HL-60 (cell line): ENCODE data around the gene SLC7A1.
"Not testable (repeated sequence)": the region's sequence is repeated elsewhere in the genome, so short reads cannot be mapped to it uniquely, and the experiment has no call there.

Experiments used
- DNase-seq, 2 experiments: peaks; one replicate each; pipeline ENCODE4 v3.0.0-alpha.2; 2010 to 2020; ENCODE audit warnings: low read depth in 1 of 2, low spot score in 1 of 2
- H3K27ac ChIP-seq: fragments of 250-450 bp; sonication (Bioruptor Pico); replicated peaks from 2 replicates; pipeline ENCODE4 v1.5.1; 2020; ENCODE audit warnings: mild to moderate bottlenecking, moderate library complexity
- H3K27me3 ChIP-seq: fragments of 250-450 bp; sonication (Bioruptor Pico); 2 replicates; pipeline ENCODE4 v1.5.1; 2021; ENCODE audit warnings: mild to moderate bottlenecking, moderate library complexity; ENCODE audit not compliant: insufficient read depth, poor library complexity, severe bottlenecking
- H3K4me3 ChIP-seq: replicated peaks from 2 replicates; pipeline ENCODE4 v1.5.1; 2011; ENCODE audit warnings: mild to moderate bottlenecking, control low read depth, low read length; ENCODE audit not compliant: insufficient read depth
- GABPA ChIP-seq: IDR thresholded peaks from 2 replicates; pipeline ENCODE4 v1.6.1; 2012; ENCODE audit warnings: low read depth
- POLR2AphosphoS5 ChIP-seq: IDR thresholded peaks from 2 replicates; pipeline ENCODE4 v1.6.1; 2012; ENCODE audit warnings: low read depth
- SPI1 ChIP-seq: IDR thresholded peaks from 2 replicates; pipeline ENCODE4 v1.6.1; 2012; ENCODE audit warnings: low read depth, mild to moderate bottlenecking, borderline replicate concordance
- long read RNA-seq: library from polyadenylated mRNA; unstranded; transcript quantifications from one replicate; pipeline ENCODE4 v2.0.0, GENCODE V29; 2020
- TF ChIP-seq, protein P1 (sequence below): IDR thresholded peaks from one replicate; pipeline ENCODE4 v1.5.1; 2011; ENCODE audit warnings: low read length, control low read depth, inconsistent platforms; ENCODE audit not compliant: insufficient read depth
- TF ChIP-seq, protein P2 (sequence below): IDR thresholded peaks from 2 replicates; pipeline ENCODE4 v1.6.1; 2012; ENCODE audit warnings: low read depth; ENCODE audit not compliant: insufficient replicate concordance

The SLC7A1 gene
- long read RNA-seq, full-length matches to known transcripts: 24 of 110 reads
- long read RNA-seq, partial matches to known transcripts: 11 of 110 reads
- long read RNA-seq, other reads (novel, unspliced or antisense): 75 of 110 reads

DNA sequence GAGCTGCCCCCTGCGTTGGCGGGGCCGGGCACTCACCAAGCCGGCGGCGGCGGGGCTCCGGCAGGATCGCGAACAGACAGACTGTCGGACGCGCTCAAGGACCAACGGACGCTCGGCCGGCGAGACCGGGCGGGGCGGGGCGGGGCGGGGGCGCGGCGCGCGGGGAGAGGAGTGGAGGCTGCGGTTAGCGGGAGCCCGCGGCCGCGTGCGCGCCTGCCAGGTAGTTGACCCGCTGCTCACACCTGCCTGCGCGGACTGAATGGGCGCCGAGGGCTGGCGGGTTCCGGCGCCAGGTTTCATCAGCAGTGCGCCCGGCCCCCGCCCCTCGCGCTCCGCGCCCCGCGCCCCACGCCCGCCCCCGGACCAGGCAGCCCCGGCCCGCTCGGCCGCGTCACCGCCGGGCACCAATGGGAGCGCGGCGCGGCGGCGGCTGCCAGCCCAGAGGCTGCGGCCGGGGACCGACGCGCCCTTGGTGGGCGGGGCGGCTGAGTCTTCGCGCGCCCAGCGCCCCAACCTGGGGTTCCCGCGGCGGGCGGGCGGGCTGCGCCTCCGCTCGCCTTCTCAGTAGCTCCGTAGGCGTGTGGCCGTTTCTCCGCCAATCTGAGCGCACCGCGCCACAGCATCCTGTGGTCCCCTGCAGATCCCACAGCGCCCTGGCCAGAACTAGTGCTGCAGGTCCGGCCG, at the start of gene SLC7A1:
TSS of gene SLC7A1 (minus strand) at position 309 of the 684 bp plus-strand sequence. CDS start 59,500 bp downstream, outside the sequence.
- no peaks in the 10 kb centered on the region for H3K27me3 ChIP-seq
- peak within 1 kb of the TSS; percentile 96 for H3K27ac ChIP-seq
- peak within 1 kb of the TSS; percentile 86 for H3K4me3 ChIP-seq
- TF ChIP-seq POLR2AphosphoS5 (no peak), SPI1 (no peak), GABPA (no peak)
- TF ChIP-seq, protein P1, sequence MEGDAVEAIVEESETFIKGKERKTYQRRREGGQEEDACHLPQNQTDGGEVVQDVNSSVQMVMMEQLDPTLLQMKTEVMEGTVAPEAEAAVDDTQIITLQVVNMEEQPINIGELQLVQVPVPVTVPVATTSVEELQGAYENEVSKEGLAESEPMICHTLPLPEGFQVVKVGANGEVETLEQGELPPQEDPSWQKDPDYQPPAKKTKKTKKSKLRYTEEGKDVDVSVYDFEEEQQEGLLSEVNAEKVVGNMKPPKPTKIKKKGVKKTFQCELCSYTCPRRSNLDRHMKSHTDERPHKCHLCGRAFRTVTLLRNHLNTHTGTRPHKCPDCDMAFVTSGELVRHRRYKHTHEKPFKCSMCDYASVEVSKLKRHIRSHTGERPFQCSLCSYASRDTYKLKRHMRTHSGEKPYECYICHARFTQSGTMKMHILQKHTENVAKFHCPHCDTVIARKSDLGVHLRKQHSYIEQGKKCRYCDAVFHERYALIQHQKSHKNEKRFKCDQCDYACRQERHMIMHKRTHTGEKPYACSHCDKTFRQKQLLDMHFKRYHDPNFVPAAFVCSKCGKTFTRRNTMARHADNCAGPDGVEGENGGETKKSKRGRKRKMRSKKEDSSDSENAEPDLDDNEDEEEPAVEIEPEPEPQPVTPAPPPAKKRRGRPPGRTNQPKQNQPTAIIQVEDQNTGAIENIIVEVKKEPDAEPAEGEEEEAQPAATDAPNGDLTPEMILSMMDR: no peak
- TF ChIP-seq, protein P2, sequence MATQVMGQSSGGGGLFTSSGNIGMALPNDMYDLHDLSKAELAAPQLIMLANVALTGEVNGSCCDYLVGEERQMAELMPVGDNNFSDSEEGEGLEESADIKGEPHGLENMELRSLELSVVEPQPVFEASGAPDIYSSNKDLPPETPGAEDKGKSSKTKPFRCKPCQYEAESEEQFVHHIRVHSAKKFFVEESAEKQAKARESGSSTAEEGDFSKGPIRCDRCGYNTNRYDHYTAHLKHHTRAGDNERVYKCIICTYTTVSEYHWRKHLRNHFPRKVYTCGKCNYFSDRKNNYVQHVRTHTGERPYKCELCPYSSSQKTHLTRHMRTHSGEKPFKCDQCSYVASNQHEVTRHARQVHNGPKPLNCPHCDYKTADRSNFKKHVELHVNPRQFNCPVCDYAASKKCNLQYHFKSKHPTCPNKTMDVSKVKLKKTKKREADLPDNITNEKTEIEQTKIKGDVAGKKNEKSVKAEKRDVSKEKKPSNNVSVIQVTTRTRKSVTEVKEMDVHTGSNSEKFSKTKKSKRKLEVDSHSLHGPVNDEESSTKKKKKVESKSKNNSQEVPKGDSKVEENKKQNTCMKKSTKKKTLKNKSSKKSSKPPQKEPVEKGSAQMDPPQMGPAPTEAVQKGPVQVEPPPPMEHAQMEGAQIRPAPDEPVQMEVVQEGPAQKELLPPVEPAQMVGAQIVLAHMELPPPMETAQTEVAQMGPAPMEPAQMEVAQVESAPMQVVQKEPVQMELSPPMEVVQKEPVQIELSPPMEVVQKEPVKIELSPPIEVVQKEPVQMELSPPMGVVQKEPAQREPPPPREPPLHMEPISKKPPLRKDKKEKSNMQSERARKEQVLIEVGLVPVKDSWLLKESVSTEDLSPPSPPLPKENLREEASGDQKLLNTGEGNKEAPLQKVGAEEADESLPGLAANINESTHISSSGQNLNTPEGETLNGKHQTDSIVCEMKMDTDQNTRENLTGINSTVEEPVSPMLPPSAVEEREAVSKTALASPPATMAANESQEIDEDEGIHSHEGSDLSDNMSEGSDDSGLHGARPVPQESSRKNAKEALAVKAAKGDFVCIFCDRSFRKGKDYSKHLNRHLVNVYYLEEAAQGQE: no peak
- peak; percentile 63 to 88 for DNase-seq

DNA sequence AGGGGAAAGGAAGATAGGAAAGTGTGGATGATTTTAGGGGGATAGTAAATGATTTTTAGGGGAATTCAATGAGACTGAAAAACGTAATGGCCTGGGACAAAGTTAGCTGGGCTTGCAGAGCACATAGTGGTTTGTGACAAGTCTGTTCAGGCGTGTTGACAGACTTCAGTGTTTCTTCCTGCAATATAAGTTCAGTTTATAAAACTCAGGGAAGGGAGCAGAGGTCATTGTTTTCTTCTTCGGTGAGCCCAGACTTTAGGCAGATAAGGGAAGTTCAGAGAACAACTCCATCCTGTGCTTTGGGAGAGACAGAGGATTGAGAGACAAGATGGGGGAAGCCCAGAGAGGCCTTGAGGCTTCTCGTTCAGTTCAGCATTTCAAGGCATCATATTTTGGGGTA, 45.2 kb upstream of the SLC7A1 start:
- no peaks in the 10 kb centered on the region for H3K27me3 ChIP-seq
- TF ChIP-seq, protein P1: no peak
- TF ChIP-seq SPI1 (no peak), GABPA (no peak), POLR2AphosphoS5 (no peak)
- TF ChIP-seq, protein P2: no peak
- no peak overlapping the region for H3K4me3 ChIP-seq
- no peak for DNase-seq
- no peak overlapping the region for H3K27ac ChIP-seq

DNA sequence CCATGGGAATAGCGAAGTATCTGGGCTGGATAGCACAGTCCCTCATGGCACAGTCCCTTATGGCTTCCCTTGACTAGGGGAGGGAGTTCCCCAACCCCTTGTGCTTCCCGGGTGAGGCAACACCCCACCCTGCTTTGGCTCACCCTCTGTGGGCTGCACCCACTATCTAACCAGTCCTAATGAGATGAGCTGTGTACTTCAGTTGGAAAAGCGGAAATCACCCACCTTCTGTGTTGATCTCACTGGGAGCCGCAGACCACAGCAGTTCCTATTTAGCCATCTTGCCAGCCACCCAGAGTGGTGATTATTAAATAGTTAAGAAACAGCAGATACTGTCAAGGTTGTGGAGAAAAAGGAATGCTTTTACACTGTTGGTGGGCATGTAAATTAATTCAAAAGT, 41.3 kb upstream of the SLC7A1 start:
- H3K27ac ChIP-seq: peak overlapping the region; percentile 83
- not testable (repeated sequence) for H3K27me3 ChIP-seq, H3K4me3 ChIP-seq
- peak; percentile 43 to 95 for DNase-seq
- TF ChIP-seq POLR2AphosphoS5: peak; percentile 89
- peak; percentile 19; the same call in 1 of the 2 replicates for TF ChIP-seq GABPA
- TF ChIP-seq SPI1: peak; percentile 91

DNA sequence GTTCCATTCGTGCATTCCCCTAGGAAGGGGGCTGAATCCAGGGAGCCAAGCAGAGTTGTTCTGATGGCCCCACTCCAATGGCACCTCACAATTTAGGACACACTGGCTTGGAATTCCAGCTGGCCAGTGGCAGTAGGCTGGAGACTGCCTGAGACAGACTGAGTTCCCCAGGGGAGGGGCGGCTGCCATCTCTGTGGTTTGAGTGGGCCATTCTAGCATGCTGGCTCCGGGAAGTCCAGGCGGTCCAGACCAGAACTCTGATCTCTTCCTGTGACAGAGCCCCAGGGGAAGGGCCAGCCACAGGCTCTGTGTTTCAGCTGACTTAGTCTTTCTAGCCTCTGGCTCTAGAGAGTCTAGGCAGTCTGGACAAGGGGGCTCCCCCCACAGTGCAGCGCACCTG, 29.5 kb upstream of the SLC7A1 start:
- Histone ChIP-seq H3K27ac (no peak overlapping the region), H3K27me3 (no peaks in the 10 kb centered on the region)

More for the DNA sequence above, 29.5 kb upstream of the SLC7A1 start:
- no peak for DNase-seq
- TF ChIP-seq GABPA: no peak
- TF ChIP-seq, protein P1: no peak
- TF ChIP-seq POLR2AphosphoS5: no peak
- TF ChIP-seq SPI1: no peak
- TF ChIP-seq, protein P2: no peak
- no peak overlapping the region for H3K4me3 ChIP-seq
